HG02571 (cell line): Measurements from ENCODE around the gene ZDHHC8.

Source experiments
- ATAC-seq: cut with Tn5 transposase; IDR thresholded peaks from one replicate; pipeline ENCODE4 v1.9.1; 2021; ENCODE audit warnings: mild to moderate bottlenecking, moderate library complexity; ENCODE audit not compliant: unreplicated experiment

Gene ZDHHC8

DNA sequence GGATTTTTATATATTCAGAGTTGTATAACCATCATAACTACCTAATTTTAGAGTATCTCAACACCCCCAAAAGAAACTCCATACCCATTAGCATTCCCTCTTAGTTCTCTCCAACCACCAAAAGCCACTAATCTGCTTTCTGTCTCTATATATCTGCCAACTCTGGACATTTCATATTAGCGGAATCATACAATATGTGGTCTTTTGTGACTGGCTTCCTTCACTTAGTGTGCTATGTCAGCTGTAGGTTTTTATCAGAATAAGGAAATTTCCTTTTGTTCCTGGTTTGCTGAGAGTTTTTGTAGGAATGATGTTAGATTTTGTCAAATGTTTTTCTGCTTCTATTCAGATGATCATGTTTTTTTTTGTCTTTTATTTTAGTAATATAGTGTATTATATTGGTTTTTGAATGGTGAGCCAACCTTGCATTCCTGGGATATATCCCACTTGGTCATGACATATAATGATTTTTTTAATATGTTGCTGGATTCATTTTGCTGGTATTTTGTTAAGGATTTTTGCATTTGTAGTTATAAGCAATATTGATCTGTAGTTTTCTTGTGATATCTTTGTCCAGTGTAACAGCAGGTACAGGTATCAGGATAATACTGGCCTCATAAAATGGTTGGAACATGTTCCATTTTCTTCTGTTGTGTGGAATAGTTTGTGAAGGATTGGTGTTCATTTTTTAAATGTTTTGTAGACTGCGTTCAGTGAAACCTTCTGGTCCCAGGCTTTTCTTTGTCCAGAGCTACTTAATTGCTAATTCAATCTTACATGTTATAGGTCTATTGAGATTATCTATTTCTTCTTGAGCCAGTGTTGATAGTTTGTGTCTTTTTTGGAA is 34.8 kb upstream of the ZDHHC8 start:
- no peak for ATAC-seq

GRCh38 chr22:20099099-20099711 is 32.4 kb upstream of the ZDHHC8 start:
- no peak for ATAC-seq

- ATAC-seq, result no peak
Measured at GRCh38 chr22:20101638-20102037, 30.0 kb upstream of the ZDHHC8 start.

DNA sequence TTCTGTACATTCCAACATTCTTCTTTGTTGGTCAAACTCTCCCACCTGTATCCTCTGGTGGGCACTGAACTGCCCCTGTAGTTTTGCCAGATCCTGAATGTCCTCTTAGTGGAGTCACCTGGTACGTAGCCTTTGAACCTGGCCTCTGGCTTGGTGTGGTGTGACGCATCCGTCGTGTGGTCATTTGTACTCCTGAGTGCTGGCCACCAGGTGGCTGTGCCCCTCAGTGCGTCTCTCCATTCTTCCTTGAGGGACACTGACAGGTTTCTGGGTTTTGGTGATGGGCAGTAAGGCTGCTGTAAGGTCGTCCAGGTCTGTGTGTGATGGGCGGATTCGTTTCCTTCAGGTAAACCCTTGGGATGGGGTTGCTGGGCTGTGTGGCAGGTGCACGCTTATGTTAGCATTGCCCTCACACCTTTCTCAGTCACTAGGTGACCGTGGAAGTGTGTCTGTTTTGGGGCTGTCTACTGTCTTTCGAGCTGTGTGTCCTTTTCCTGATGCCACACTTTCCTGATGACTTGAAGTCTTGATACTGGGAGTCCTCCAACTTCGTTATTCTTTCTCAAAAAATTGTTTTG is 29.3 kb upstream of the ZDHHC8 start:
- no peak for ATAC-seq

GRCh38 chr22:20105456-20106204 is 26.0 kb upstream of the ZDHHC8 start:
- no peak for ATAC-seq

- ATAC-seq, result no peak
Measured at GRCh38 chr22:20106205-20106848, 25.3 kb upstream of the ZDHHC8 start.

GRCh38 chr22:20106849-20107237 is 24.8 kb upstream of the ZDHHC8 start:
- ATAC-seq, result no peak

DNA sequence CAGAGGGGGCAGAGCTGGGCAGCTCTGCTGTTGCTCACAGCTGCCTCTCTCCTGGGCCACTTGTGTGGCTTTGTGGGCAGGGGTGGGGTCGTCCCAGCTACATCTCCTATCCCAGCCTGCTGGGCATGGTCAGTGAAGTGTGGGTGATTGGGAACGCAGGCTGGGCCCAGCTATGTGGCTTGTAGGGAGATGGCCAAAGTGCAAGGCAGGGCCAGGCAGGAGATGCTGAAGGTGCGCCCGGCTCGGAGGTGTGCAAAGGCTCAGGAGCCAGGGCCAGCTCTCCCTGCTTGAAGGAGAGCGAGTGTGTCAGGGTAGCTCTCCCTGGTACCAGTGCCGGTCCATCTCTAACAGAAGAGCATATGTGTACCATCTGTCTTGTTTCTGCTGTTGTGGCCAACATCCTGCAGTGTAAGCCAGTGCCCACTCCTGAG is 24.1 kb upstream of the ZDHHC8 start:
- ATAC-seq, result no peak

GRCh38 chr22:20107951-20108756 is 23.4 kb upstream of the ZDHHC8 start:
- no peak for ATAC-seq

DNA sequence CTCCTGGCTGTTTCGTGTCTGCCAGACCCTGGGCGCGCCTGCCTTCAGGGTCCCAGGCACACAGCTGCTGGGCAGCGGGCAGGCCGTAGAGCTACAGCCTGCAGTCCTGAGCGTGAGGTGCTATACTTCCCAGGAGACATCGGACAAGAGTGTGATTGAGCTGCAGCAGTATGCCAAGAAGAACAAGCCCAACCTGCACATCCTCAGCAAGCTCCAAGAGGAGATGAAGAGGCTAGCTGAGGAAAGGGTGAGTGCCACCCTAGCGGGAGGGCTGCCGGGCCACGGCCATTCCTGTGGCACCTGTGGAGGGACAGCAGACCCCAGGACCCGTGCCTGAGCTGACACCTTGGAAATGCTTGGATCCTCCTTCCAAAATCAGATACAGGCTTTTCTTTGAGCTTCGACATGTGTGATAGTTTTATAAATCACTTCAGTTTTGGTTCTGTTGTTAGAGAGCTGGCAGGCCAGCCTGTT is 22.8 kb upstream of the ZDHHC8 start:
- ATAC-seq, result no peak

DNA sequence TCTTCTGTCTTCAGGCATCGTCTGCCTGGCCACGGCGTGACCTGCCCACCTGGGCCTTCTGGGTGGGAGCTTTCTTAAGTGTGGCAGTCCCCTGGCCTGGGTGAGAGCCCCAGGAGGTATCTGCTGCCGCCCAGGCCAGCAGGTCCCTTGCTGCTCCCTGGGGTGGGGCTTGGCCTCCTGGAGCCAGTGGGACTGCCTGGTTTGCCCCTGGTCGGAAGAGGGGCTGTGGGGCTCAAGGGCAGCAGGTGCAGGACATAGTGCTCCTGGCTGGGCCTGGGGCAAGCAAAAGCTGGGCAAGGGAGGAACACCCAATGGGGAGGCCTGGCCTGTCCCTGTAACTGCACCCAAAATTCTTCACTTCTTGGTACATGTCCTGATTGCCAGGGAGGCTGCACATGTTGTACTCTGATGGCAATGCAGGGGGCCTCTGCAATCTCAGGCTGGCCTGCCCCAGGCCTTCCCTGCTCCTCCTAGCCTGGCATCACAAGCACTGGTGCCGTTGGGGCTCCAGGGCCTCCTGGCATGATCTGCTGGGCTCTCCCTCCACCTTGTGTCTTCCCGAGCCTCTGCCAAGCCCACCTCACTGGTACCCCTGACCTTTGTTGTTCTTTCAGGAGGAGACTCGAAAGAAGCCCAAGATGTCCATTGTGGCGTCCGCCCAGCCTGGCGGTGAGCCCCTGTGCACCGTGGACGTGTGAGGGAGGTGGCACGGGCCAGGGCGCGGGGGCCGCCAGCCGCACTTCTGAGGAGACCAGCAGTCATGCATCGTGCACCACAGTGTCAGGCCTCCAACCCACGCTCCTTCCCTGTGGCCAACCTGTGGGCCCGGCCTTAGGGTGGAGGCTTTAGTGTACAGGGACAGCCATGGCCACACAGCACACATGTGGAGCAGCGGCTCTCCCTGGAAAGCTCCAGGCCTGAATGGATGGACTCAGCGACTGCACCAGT is 21.9 kb upstream of the ZDHHC8 start:
- ATAC-seq, result no peak

DNA sequence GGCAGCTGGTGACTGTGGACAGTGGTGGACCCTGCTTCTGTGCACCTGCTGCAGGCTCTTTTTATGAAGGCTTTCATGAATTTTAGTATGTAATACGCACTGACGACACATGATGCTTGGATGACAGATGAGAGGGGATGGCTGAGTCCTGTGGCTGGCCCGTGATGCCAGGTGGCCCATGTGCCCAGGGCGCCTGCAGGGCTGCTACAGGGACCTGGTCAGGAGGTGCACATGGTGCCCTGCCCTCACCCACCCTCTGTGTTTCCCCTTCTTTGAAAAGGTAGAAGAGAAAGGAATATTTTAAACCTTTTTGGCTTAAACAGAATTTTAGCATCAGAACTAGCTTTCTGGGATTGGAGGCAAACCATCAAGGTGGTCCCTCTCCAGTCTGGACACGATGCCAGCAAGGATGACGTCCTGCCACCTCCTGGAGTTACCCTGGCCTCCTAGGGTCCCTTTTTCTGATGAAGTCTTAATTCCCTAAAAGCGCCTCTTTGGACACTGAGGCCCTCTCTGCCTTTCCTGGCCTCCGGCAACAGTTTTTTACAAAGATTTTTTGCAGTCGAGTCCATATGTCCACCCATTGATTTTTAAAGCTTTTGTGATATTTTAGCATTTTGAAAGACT is 21.1 kb upstream of the ZDHHC8 start:
- no peak for ATAC-seq

DNA sequence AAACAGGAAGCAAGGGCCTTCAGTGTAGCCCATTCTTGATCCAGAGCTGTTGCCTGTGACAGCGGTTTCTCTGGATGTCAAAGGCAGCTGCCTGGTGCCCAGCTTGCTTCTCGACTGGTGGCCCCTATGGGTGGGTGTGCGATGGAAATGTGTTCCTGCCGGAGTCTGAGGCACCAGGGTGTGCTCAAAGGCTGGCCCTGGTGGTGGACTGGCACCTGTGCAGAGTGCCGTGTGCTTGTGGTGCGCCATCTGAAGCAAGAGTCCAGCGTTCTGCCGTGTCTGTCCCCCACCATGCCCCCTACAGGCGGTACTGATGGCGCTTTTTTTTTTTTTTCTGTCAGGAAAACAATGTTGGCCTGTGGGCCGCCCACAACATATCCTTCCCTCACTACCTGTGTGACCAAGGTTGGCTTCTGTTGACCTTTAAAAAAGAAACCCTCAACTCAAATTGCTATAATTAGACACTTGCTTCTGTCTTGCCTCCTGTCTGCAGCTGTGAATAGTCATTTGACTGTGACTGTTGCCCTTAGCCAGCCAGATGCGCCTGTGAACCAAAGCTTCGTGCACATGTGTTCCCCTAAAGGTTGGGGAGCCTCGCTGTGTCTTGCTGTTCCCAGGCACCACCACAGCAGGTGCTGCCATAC is 20.4 kb upstream of the ZDHHC8 start:
- no peak for ATAC-seq

DNA sequence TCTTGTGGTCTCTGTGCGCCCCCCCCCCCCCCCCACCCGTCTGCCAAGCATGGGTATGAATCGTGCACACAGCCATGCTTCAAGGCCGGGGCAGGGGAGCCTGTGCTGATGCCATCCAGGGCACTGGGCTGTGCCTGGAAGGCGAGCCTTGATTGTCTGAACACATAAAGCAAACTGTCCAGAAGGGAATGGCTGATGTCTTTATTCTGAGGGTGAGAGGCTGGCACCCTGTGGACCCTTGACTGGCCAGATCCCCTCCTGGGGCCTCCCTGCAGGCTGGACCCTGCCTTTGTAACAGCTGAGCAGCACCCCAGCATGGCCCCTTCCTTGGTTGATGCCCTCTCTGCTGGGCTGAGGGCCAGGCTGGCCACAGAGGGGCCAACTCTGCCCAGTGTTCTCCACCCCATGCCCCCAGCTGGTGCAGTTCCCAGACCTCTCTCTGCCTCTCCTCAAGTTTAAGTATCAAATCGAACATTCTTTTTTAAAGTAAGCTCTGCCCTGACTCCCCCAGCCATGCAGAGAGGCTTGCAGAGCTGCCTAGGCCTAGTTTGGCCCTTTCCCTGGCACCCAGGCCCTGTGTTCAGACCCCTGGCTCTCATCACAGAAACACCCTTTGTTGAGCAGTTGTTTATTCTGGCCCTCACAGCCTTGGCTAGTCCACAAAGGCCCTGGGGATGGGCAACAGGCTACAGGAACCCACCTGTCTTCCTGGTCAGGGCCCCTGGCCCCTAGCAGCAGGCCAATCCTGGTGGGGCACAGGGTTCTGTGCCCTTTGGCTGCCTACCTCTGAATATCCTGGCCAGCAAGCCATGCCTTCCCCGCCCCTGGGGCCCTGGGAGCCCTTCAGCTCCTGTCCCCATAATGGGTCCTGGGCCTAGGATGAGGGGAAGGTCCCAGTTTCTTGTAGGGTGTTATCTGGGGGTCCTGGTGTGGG is 19.6 kb upstream of the ZDHHC8 start:
- no peak for ATAC-seq

GRCh38 chr22:20112623-20113511 is 18.7 kb upstream of the ZDHHC8 start:
- no peak for ATAC-seq
